C4-2B (cell line): Measurements from ENCODE around the gene THYN1.
A peak's percentile ranks its signal among the peaks of the same experiment; 100 is the strongest.

Experiments used
- CTCF ChIP-seq: fragments of 450-650 bp; conservative IDR thresholded peaks from 2 replicates; pipeline ENCODE4 v1.5.1; 2017; ENCODE audit warnings: mild to moderate bottlenecking
- ZFX ChIP-seq: fragments of 450-650 bp; IDR thresholded peaks from 2 replicates; pipeline ENCODE4 v1.6.1; 2017

GRCh38 chr11:134244593-134244992 lies 8.6 kb downstream of the THYN1 start:
- peak; percentile 46 for TF ChIP-seq CTCF
- no peak for TF ChIP-seq ZFX
